Left ventricle myocardium inferior (tissue), 1 donor: ENCODE data around the gene CLSTN2. TPM values are rescaled to one million over a fixed set of nuclear protein-coding genes. Genes with fewer than 3 reads are reported as not detected.

Experiments used
- DNase-seq: peaks from one replicate; pipeline ENCODE4 v3.0.0-alpha.2; 2020
- H3K27ac ChIP-seq: fragments of 200-600 bp; replicated peaks from 2 replicates; pipeline ENCODE4 v1.8.0; 2021
- H3K27me3 ChIP-seq: fragments of 200-600 bp; 2 replicates; pipeline ENCODE4 v1.8.0; 2021; ENCODE audit warnings: low read depth
- H3K36me3 ChIP-seq: fragments of 200-600 bp; 2 replicates; pipeline ENCODE4 v1.8.0; 2021
- H3K4me1 ChIP-seq: fragments of 200-600 bp; 2 replicates; pipeline ENCODE4 v1.8.0; 2021
- H3K4me3 ChIP-seq: fragments of 200-600 bp; 2 replicates; pipeline ENCODE4 v1.8.0; 2021; ENCODE audit warnings: mild to moderate bottlenecking, moderate library complexity
- H3K9me3 ChIP-seq: fragments of 200-600 bp; replicated peaks from 2 replicates; pipeline ENCODE4 v1.8.0; 2021
- CTCF ChIP-seq: fragments of 200-600 bp; IDR thresholded peaks from 2 replicates; pipeline ENCODE4 v1.8.0; 2021; ENCODE audit warnings: antibody characterized with exemption, mild to moderate bottlenecking, borderline replicate concordance
- intact Hi-C: fragments of 100-400 bp; cut with micrococcal nuclease; formaldehyde crosslinking; loops from one replicate; pipeline ENCODE4 v1.11.0; 2022
- total RNA-seq: library from RNA; stranded (reverse); fragmentation: NEBNext Ultra II Directional; extraction: Animal tissue kit (Norgen Biotek cat#: 25700); gene quantifications from one replicate; pipeline ENCODE4 v1.2.1, GENCODE V29; 2021
- donor health status: DM: no; HTN: yes; CAD: no; lungs with severe emphysema.

CLSTN2 gene
- total RNA-seq, 1 donor from 2014 or later, result 7.0 TPM

GRCh38 chr3:140378571-140379340 lies 443.8 kb downstream of the CLSTN2 start:
- no peaks in the 10 kb centered on the region for H3K36me3 ChIP-seq
- no peaks in the 10 kb centered on the region for H3K4me1 ChIP-seq
- H3K9me3 ChIP-seq, result no peaks in the 10 kb centered on the region
- H3K27me3 ChIP-seq, result peaks cover 6% of the 10 kb centered on the region
- DNase-seq, result no peak
- no peak overlapping the region for H3K4me3 ChIP-seq
- TF ChIP-seq CTCF, result no peak
- intact Hi-C loops, result no loop called here
- no peak overlapping the region for H3K27ac ChIP-seq

GRCh38 chr3:140384028-140384771 lies 449.2 kb downstream of the CLSTN2 start:
- intact Hi-C loops, result no loop called here
- Histone ChIP-seq H3K36me3 (no peaks in the 10 kb centered on the region), H3K4me1 (no peaks in the 10 kb centered on the region), H3K27me3 (no peaks in the 10 kb centered on the region), H3K27ac (no peak overlapping the region), H3K9me3 (no peaks in the 10 kb centered on the region), H3K4me3 (no peak overlapping the region)
- no peak for DNase-seq
- TF ChIP-seq CTCF, result no peak

GRCh38 chr3:140384876-140385275 lies 449.9 kb downstream of the CLSTN2 start:
- intact Hi-C loops, result no loop called here
- no peaks in the 10 kb centered on the region for H3K27me3 ChIP-seq
- no peaks in the 10 kb centered on the region for H3K4me1 ChIP-seq
- no peak for TF ChIP-seq CTCF
- DNase-seq, result no peak
- no peak overlapping the region for H3K27ac ChIP-seq
- H3K4me3 ChIP-seq, result no peak overlapping the region
- H3K9me3 ChIP-seq, result no peaks in the 10 kb centered on the region
- H3K36me3 ChIP-seq, result no peaks in the 10 kb centered on the region

- Histone ChIP-seq H3K4me3 (no peak overlapping the region), H3K9me3 (no peaks in the 10 kb centered on the region), H3K27me3 (peaks cover 6% of the 10 kb centered on the region), H3K27ac (no peak overlapping the region), H3K4me1 (no peaks in the 10 kb centered on the region), H3K36me3 (no peaks in the 10 kb centered on the region)
- no peak for TF ChIP-seq CTCF
- DNase-seq, result no peak
- intact Hi-C loops, result no loop called here
Measured at GRCh38 chr3:140386357-140387100, 451.5 kb downstream of the CLSTN2 start.

GRCh38 chr3:140387244-140387643 lies 452.3 kb downstream of the CLSTN2 start:
- intact Hi-C loops, result no loop called here
- TF ChIP-seq CTCF, result no peak

More at GRCh38 chr3:140387244-140387643, 452.3 kb downstream of the CLSTN2 start:
- no peak overlapping the region for H3K27ac ChIP-seq
- DNase-seq, result no peak
- H3K27me3 ChIP-seq, result peaks cover 6% of the 10 kb centered on the region
- H3K36me3 ChIP-seq, result no peaks in the 10 kb centered on the region
- no peak overlapping the region for H3K4me3 ChIP-seq
- no peaks in the 10 kb centered on the region for H3K4me1 ChIP-seq
- no peaks in the 10 kb centered on the region for H3K9me3 ChIP-seq
